RPMI8226 (cell line): Measurements from ENCODE around the gene ITGB8.
A peak's percentile ranks its signal among the peaks of the same experiment; 100 is the strongest.
"Not testable (repeated sequence)": the region's sequence is repeated elsewhere in the genome, so short reads cannot be mapped to it uniquely, and the experiment has no call there.

Experiments used
- DNase-seq: peaks from one replicate; pipeline ENCODE4 v3.0.0-alpha.2; 2015

ITGB8 gene

DNA sequence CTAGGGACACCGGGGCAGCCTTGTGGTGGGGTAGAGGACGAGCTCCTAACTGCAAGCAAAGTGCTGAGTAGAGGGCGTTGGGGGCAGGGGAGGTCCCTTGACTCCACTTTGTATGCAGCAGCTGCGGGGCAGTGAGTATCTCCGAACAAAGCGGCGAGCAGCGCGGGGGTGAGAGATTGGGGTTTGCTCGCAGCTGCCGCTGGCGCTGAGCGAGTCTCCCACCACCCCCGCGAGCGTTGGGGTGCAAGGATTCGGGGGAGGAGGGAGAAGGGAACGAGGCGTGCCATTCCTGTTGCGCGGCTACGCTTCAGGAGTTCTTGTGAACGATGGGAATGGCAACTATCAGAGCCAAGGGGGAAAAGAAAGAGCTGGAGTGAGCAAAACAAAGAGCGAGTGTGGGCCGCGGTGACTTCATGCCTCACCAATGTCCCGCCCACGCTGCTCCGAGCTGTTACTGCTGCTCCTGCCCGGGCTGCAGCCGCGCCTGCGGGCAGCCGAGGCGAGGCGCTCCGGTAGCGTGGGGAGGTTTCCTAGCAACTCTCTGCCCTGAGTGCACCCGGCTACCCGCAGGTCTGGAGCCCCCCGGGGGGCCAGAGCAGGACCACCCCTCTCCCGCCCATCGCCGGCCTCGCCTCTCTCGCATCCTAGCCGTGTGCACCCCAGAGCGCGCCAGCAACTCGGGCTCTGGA is at the start of gene ITGB8:
Gene ITGB8, plus strand, starts transcription at position 662 of the 689 bp plus-strand sequence. CDS start 907 bp downstream, outside the sequence.
- peak; percentile 77 for DNase-seq

DNA sequence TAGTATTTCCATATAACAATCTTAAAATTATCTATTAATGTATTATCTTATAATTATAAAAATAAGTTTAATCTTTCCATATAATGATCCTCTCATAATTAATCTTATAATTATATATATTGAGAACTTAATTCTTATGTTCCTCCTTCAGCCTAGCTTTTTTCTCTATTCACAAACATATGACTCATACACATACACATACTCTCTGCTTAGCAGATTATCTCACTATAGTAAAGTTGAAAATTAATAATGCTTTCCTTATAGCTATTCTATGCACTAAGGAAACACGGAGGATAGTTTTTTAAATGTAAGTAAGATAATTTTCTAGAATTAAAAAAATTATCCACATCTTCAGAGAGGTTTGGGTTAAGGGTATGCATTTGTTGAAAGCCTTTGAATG is 47.7 kb upstream of the ITGB8 start:
- no peak for DNase-seq

DNA sequence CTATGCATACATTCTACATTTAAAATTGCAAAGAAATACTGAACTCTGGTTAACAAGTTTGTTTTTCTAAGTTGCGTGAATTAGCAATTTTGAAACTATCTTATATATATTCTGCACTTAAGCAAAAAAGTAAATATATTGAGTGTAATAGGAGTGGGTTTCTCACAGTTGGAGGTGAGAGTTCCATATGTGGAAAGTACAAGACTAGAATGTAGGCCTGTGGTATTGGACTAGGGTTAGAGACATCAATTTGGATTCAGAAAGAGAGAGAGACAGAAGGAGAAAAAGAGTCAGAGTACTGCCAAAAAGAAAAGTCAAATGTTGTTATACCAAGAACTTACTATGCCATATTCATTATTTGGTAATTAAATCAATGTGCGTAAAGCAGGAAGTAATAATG is 47.3 kb upstream of the ITGB8 start:
- DNase-seq, result no peak

DNA sequence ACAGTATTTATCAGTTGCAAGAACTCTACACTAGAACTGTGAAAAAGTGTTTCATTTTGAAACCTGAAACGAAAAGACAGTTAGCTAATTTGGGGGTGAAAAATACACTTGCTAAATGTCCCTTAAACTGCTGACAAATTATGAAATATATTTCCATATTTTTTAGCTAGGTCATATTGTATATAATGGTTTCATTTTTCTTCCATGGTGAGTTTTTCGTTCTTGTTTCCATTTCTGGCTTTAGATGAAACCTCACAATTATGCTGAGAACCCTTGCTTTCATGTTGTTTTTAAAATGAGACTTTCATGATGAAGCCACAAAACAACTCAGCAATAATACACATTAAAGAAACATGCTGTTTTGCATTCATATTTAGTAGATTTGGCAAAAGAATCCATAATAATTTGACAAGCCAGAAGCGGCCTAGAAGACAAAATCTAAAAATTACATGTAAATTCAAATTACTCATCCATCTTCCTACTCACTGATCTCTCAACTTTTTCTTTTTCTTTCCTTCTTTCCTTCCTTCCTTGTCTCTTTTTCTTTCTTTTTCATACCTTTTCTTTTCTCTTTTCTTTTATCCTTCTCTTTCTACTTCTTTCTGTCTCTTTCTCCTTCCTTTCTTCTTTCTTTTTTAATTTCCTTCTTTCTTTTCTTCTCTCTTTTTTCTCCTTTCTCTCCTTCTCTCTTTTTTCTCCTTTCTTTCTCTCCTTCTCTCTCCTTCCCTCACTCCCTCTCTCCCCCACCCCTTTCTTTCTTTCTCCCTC is 46.5 kb upstream of the ITGB8 start:
- peak; percentile 9 for DNase-seq

DNA sequence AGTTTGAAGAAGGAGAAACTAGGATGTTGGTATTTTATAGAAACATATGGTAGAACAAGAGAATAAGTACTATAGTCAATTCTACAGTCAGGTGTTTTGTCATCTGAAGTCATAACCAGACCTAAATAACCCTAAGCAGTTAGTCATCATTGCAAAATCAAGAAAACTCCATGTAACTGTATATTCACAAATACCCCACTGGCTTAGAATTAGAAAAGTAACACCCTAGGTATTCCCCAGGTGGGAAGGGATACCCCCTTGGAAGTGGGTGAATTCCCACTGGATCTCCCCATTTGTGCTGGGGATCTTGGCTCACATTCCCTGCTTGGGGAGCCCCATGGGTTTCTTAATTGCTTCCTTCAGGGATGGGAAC is 45.9 kb upstream of the ITGB8 start:
- DNase-seq, result no peak

DNA sequence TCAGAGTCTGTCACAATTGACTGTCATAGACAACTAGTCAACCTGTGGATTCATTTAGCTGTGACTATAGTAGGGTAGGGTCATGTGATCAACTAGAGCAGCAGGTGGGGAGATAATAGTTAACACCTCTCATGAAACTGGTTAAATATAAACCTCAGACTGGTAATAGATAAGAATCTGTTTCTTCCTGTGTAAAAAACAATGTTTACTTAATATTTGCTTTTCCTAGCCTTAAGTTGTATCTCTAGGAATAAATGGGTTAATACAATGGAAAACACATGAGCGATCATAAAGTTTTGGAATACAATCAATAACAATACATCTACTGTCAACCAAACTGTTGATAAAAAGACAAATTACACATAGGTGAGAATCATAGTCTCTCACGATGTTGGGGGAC is 43.4 kb upstream of the ITGB8 start:
- no peak for DNase-seq

DNA sequence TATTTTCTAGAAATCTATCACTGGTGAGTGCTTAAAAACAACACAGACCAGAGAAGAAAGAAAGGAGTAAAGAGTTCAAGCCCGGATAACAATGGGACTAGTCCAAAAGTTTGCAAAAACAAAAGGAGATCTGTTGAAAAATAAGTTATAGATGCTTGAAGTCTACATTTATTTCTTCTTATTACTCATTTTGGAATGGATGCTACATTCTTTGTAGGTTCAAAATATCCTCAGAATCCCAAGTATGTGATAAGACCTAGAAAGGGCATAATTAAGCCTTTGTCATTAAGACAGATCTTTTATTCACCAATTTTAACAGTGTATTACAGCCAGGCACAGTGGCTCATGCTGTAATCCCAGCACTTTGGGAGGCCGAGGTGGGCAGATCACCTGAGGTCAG is 42.7 kb upstream of the ITGB8 start:
- DNase-seq, result no peak

DNA sequence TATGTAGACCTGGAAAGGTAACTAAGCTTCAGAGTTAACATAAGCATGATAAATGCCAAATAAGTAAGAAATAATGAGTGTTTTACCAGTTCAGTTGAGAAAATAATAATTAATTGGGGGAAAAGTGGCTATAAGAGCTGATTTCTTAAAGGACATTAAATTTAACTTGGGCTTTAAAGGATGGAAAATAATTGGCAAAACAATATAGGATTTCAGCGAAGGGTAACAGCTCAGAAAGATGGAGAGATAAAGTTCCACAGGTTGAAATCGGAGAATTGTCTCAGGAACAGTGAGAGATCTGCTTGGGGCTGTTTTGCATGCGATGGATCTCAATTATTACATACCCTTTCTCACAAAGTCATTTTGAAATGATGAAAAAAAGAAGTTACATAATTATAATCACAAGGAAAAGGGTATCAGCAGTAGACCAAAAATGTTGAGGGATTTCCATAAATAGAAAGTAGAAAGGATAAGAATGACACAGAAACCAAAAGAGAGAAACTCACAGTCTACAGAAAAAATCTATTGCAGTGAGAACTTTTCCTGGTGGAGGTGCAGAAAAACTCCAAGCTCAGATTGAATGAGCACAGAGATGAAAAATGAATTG is 40.1 kb upstream of the ITGB8 start:
- no peak for DNase-seq

DNA sequence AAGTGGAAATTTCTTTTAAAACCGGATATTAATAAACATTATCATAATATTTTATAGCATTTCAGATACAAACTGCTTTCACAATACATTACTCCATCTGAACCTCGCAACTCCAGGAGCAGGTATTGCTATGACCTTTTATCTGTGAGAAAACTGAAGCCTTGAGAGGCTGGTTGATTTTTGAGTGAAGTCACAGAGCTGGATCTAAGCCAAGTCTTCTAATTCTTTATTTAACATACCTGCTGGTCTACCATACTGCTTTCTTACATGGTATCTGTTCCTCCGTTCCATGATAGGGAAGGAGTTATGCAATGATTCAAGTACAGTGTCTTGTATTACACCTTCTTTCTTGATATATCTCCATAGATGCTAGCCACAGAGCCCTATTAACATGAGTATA is 37.4 kb upstream of the ITGB8 start:
- DNase-seq, result no peak

DNA sequence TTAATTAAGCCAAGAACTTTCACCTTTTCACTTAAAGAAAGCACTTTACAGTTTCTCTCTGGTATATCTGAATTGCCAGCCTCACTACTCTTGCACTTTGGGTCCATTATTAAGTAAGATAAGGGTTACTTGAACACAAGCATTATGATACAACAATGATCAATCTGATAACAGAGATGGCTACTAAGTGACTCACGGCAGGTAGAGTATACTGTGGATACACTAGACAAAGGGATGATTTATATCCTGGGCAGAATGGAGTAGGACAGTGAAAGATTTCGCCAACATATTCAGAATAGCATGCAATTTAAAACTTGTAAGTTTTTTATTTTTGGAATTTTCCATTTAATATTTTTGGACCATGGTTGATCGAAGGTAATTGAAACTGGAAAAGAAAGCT is 34.3 kb upstream of the ITGB8 start:
- no peak for DNase-seq

DNA sequence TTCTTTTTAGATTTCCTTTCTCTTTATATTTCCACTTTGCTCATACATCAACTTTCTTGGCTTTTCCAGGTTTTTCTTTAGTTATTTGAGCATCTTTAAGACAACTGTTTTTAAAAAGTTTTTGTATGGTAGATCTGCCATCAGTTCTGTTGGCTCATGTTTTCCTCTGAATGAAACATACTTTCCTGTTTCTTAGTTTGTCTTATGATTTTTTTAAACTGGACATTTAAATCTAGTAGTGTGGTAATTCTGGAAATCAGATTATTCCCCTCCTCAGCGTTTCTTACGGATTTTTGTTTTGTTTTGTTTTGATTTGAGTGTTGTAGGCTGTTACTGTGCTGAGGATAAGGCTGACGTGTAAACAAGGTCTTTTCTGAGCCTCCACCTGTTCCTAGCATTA is 33.8 kb upstream of the ITGB8 start:
- no peak for DNase-seq

DNA sequence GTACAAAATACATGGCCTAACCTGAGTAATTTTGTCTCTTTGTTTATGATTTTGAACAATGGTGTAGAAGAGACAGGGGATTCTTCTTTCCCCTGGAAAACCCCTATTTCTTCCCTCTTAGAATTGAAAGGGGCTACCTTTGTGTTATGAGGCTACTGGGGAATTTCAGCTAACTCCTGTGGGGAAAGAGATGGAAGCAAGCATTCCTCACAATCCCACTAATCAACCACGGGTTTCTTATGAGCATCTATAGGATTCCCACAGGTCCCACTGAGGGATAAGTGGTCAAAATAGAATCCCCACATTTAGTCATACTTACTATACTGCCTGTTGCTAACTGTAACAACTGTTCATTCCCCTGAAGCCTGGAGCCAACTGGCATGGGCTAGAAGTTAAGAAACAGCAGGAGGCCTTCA is 32.2 kb upstream of the ITGB8 start:
- no peak for DNase-seq

DNA sequence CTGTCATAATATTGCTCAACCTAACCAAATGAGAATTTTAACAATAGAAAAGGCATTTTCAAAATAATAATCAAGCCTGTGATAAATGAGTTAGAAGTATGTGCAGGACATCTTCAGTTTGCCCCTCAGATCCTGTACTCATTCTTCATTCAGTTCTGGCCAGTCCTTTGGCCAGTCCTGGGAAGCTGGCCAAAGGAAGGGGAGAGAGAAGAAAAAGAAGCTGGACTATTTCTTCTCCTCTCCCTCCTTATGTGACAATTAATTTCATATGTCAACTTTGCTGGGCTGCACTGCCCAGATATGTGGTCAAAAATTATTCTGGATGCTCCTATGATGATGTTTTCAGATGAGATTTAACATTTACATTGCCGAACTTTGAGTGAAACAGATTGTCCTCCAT is 31.6 kb upstream of the ITGB8 start:
- DNase-seq, result no peak

DNA sequence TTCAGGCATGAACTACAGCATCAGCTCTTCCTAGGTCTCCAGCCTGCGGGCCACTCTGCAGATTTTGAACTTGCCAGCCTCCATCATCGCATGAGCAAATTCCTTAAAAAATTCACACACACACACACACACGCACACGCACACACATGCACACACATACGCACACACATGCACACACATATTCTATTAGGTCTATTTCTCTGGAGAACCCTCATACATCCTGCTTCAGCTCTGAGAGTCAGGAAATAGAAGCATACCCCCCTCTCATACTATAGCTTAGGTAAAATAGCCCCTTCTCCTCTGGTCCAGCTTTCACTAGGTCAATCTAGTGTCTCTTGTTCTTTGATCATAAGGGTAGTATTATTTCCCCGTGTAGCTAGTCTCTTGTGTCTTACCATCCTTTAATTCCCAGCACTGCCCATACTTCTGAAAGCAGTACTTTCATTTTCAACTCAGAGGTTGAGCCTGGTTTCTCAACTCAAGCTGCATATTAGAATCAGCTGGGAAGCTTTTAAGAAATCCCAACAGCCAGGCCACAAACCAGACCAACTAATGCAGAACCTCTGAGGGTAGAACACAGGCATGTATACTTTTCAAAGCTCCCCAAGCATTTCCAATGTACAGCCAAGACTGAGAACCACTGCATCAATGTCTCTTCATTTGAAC is 30.9 kb upstream of the ITGB8 start:
- DNase-seq, result peak; percentile 9

DNA sequence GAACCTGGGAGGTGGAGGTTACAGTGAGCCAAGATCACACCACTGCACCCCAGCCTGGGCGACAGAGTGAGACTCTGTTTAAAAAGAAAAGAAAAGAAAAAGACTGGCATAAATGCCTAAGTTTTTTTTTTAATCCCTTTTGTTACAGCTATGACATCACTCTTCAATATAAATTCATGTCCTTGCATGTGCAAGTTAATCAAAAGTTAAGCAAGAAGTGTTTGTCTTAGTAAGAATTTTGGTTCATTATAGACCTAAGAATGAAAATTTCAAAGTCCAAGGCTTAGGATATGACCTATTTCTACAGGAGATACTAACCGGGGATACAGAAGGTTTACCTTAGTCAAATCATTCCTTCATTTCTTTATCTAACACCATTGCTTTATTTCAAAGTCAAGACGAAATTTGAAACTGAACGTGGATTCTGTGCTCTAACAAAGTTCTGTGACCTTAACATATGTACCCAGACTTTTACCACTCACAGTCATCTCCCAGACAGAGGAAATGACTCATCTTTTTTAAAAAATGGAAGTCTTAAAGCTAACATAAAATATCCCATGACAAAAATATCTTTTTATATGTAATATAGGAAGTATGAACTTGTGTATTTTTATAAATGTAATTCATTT is 29.3 kb upstream of the ITGB8 start:
- DNase-seq, result no peak

DNA sequence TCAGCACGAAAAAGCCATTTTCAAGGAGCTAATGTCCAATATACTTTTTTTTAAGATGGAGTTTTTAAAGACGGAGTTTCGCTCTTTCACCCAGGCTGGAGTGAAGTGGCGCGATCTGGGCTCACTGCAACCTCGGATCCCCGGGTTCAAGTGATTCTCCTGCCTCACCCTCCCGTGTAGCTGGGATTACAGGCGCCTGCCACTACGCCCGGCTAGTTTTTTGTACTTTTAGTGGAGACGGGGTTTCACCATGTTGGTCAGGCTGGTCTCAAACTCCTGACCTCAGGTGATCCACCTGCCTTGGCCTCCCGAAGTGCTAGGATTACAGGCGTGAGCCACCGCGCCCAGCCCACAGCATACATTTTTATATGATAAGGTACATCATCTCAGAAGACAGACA is 28.4 kb upstream of the ITGB8 start:
- DNase-seq, result not testable (repeated sequence)

DNA sequence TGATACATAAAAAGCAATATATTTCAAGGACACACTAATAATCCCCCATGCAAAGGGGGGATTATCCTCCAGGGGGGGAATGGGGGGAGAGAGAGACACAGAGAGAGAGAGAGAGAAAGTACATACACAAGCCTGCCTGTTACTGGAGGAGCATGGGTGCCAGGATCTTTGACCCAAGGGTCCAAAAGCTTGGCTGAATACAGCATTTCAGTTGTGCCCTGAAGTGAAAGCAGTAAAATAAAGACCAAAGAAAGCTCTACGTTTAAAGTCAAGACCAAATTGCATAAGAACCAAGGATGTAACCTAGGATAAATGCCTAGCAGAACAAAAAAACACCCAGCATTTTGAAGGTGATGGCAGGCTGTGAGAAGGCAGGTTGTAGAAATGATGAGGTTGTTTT is 27.8 kb upstream of the ITGB8 start:
- no peak for DNase-seq

DNA sequence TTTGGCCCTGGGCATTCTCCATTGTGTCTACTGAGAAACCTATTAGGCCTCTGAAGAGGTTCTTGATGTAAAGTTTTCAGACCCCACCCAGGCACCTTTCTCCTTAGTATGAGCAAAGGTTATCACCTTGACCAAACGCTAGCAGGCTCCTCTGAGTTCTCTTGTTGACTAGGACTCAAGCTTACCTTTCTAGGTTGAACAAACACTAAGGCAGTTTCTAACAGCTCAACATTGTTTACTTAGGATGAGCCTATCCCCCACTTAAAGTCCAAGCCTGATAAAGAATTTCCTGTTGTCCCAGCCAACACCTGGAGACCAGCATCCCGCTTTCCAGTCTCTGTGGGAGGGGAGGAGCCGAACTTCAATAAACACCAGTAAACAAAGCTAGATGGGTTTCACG is 26.3 kb upstream of the ITGB8 start:
- no peak for DNase-seq

DNA sequence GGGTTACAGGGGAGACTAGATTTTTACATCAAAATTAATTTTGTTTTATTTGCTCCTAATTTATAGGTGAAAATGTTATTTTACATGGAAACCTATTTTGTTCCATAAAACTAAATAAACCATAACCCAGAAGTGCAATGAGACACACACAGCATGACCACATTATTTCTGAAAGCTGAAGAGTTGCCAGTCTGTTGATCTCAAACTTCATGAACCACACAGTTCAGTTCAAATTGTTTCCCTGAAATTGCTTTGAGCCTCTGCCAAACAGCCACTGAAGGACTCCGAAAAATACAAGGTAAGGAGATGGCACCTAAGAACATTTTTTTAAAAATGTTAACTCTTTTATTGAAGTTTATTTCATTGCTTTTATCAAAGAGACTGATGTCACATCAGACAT is 25.0 kb upstream of the ITGB8 start:
- DNase-seq, result no peak

DNA sequence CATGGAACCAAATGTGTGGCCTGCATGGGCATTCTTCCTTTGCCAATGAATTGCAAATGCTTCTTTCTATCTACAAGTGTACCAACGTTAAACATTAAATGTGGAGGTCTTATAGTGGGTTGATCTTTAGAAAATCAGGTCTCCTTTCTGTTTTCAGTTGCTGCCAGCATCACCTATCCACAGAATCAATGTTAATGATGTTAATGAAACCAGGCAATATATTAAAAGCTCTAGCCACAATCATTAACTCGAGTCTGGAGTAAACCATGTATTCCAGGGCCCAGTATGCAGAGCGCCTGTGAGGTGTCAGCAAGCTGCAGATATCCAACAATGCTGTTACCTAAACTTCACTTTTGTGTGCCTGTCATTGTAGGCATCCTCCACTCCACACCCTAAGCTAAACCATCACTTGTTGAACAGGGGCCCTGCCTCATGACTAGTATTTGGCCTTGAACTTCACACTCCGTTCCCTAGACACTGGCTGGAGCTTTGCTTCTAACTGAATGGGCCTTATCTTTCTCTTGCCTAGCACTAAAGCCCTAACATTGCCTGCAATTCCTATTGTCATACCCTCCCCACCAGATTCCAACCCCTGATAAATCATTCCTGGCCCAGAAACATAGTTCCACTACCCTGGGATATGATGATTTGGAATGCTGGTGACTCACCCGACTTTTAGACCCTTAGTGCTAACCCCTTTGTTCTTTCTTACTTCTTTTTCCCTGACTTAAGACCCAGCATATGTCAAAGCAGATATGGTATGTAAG is 24.3 kb upstream of the ITGB8 start:
- DNase-seq, result no peak

DNA sequence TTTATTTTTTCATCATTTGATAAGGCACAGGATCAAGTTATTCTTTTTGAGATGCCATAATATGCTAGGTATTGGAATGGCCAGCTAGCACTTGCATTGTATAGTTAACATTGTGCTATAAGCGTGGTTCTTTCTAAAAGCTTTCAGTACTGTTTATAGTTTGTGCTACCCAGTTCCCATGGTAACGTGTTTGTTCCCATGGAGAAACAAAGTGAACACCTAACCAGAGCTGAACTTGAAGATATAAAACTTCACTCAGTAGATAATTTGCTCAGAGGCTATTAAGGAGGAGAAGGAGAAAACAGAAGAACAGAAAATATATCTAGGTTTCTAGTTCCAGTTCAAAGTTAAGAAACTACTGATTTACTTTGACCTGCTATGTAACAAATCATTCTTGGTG is 23.6 kb upstream of the ITGB8 start:
- no peak for DNase-seq

DNA sequence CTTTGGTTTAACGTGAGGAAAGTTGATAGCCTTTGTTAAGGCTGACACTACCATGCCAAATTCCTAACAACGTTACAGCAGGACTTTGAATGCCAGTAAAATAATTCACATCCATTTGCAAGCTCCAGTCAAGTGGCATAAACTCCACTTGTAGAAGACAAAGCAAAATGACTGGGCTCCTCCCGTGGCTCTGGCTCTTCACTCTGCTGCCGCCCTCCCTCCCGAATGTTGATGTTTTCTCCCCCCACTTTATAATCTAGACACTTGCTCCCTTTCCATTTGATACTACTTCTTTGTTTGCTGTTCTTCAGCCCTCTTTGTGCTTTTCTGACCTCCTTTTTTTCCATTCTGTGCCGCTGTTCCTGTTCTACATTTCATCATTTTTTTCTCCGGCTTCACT is 22.8 kb upstream of the ITGB8 start:
- no peak for DNase-seq

DNA sequence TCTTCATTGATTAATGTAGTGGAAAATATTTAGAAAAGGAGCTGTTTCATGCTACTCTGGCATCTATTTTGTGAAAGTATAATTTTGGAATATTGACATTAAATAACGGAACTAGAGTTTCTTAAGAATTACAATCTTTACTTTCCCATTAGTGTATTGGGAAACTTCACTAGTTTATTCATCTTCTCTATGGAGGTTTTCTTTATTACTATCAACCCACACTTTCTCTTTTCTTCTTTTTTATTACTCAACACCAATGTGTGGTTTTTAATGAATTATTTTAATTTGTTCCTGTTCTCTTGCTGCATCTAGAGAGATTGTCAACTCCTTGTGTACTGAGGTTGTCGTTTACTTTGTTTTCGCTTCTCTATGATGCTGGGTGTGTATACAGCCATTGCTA is 20.4 kb upstream of the ITGB8 start:
- DNase-seq, result no peak
